H9 (cell line): ENCODE measurements around the gene ZNF81. TPM values are rescaled to one million over a fixed set of nuclear protein-coding genes. Genes with fewer than 3 reads are reported as not detected.
A peak's percentile ranks its signal among the peaks of the same experiment; 100 is the strongest.

Experiments
- DNase-seq: peaks from one replicate; pipeline ENCODE4 v3.0.0-alpha.2; 2017
- H2AFZ ChIP-seq: one replicate; pipeline ENCODE4 v1.6.1; 2013; ENCODE audit warnings: mild to moderate bottlenecking, low read length, control low read depth, moderate library complexity
- H2AK5ac ChIP-seq: 2 replicates; pipeline ENCODE4 v1.6.1; 2013; ENCODE audit warnings: low read length, control low read depth, mixed read lengths; ENCODE audit not compliant: insufficient read length
- H2BK120ac ChIP-seq: one replicate; pipeline ENCODE4 v1.6.1; 2013; ENCODE audit warnings: low read depth, mild to moderate bottlenecking, low read length, control low read depth, inconsistent platforms; ENCODE audit not compliant: poor library complexity, severe bottlenecking
- H2BK12ac ChIP-seq: 2 replicates; pipeline ENCODE4 v1.6.1; 2013; ENCODE audit warnings: low read length, control low read depth, mixed read lengths, low read depth; ENCODE audit not compliant: insufficient read length
- H2BK15ac ChIP-seq: 2 replicates; pipeline ENCODE4 v1.6.1; 2013; ENCODE audit warnings: low read depth, low read length, control low read depth
- H2BK20ac ChIP-seq: one replicate; pipeline ENCODE4 v1.6.1; 2013; ENCODE audit warnings: low read depth, mild to moderate bottlenecking, low read length, control low read depth, inconsistent platforms; ENCODE audit not compliant: poor library complexity, severe bottlenecking
- H2BK5ac ChIP-seq: 2 replicates; pipeline ENCODE4 v1.6.1; 2013; ENCODE audit warnings: low read length, control low read depth, mixed read lengths; ENCODE audit not compliant: insufficient read length
- H3K14ac ChIP-seq: 2 replicates; pipeline ENCODE4 v1.6.1; 2013; ENCODE audit warnings: low read length, control low read depth; ENCODE audit not compliant: insufficient read depth
- H3K18ac ChIP-seq: 2 replicates; pipeline ENCODE4 v1.6.1; 2013; ENCODE audit warnings: low read depth, mild to moderate bottlenecking, mixed read lengths, low read length, control low read depth; ENCODE audit not compliant: insufficient read length
- H3K23ac ChIP-seq: 2 replicates; pipeline ENCODE4 v1.6.1; 2013; ENCODE audit warnings: low read length, control low read depth, mixed read lengths, low read depth; ENCODE audit not compliant: insufficient read length
- H3K23me2 ChIP-seq: 2 replicates; pipeline ENCODE4 v1.6.1; 2013; ENCODE audit warnings: low read depth, mild to moderate bottlenecking, mixed read lengths, low read length, control low read depth; ENCODE audit not compliant: insufficient read length, poor library complexity, severe bottlenecking
- H3K27ac ChIP-seq: 2 replicates; pipeline ENCODE4 v1.5.1; 2013; ENCODE audit warnings: low read length, control low read depth, mixed read lengths, low read depth; ENCODE audit not compliant: insufficient read length
- H3K27me3 ChIP-seq: 2 replicates; pipeline ENCODE4 v1.6.1; 2013; ENCODE audit warnings: low read length, control low read depth, inconsistent platforms; ENCODE audit not compliant: insufficient read depth
- H3K4ac ChIP-seq: 2 replicates; pipeline ENCODE4 v1.6.1; 2013; ENCODE audit warnings: low read depth, mild to moderate bottlenecking, control low read depth, inconsistent platforms, low read length, moderate library complexity
- H3K4me1 ChIP-seq: 2 replicates; pipeline ENCODE4 v1.6.1; 2013; ENCODE audit warnings: low read length, control low read depth, inconsistent platforms; ENCODE audit not compliant: insufficient read depth
- H3K4me2 ChIP-seq: 2 replicates; pipeline ENCODE4 v1.6.1; 2013; ENCODE audit warnings: low read length, control low read depth, mixed read lengths; ENCODE audit not compliant: insufficient read length, insufficient read depth
- H3K56ac ChIP-seq: 2 replicates; pipeline ENCODE4 v1.6.1; 2013; ENCODE audit warnings: low read depth, mild to moderate bottlenecking, mixed read lengths, low read length, control low read depth; ENCODE audit not compliant: insufficient read length
- H3K79me1 ChIP-seq: 2 replicates; pipeline ENCODE4 v1.6.1; 2013; ENCODE audit warnings: low read depth, mild to moderate bottlenecking, moderate library complexity, low read length, control low read depth, inconsistent platforms; ENCODE audit not compliant: insufficient read depth, poor library complexity, severe bottlenecking
- H3K79me2 ChIP-seq: 2 replicates; pipeline ENCODE4 v1.6.1; 2013; ENCODE audit warnings: low read length, control low read depth, inconsistent platforms; ENCODE audit not compliant: insufficient read depth
- H3K9ac ChIP-seq: 2 replicates; pipeline ENCODE4 v1.6.1; 2013; ENCODE audit warnings: low read length, control low read depth, mixed read lengths; ENCODE audit not compliant: insufficient read length; ENCODE audit errors: extremely low read depth
- H3K9me3 ChIP-seq: one replicate; pipeline ENCODE4 v1.6.1; 2013; ENCODE audit warnings: low read depth, low read length, inconsistent platforms; ENCODE audit not compliant: control insufficient read depth
- H3T11ph ChIP-seq: one replicate; pipeline ENCODE4 v1.6.1; 2013; ENCODE audit warnings: mild to moderate bottlenecking, low read length, control low read depth, inconsistent platforms
- H4K20me1 ChIP-seq: one replicate; pipeline ENCODE4 v1.6.1; 2013; ENCODE audit not compliant: control insufficient read depth, insufficient read length, insufficient read depth
- H4K5ac ChIP-seq: 2 replicates; pipeline ENCODE4 v1.6.1; 2013; ENCODE audit warnings: low read depth, mild to moderate bottlenecking, mixed read lengths, low read length, control low read depth; ENCODE audit not compliant: insufficient read length
- H4K8ac ChIP-seq: replicated peaks from 2 replicates; pipeline ENCODE4 v1.6.1; 2013; ENCODE audit warnings: low read length, control low read depth, mixed read lengths, low read depth; ENCODE audit not compliant: insufficient read length
- H4K91ac ChIP-seq: 2 replicates; pipeline ENCODE4 v1.6.1; 2013; ENCODE audit warnings: low read depth, mild to moderate bottlenecking, moderate library complexity, mixed read lengths, low read length, control low read depth; ENCODE audit not compliant: insufficient read length
- H3K27ac Mint-ChIP-seq, 3 experiments: 2 replicates in 2 of 3; 3 replicates in 1 of 3; pipeline ENCODE4 v1.8.0; 2020 to 2021; ENCODE audit warnings: mixed read lengths in 3 of 3, mild to moderate bottlenecking in 1 of 3, moderate library complexity in 1 of 3
- H3K27me3 Mint-ChIP-seq: 2 replicates; pipeline ENCODE4 v1.8.0; 2021; ENCODE audit warnings: low read depth, mild to moderate bottlenecking, moderate library complexity, mixed read lengths
- H3K36me3 Mint-ChIP-seq, 3 experiments: 2 replicates in 2 of 3; 3 replicates in 1 of 3; pipeline ENCODE4 v1.8.0; 2020 to 2021; ENCODE audit warnings: low read depth in 3 of 3, mixed read lengths in 3 of 3; ENCODE audit not compliant: insufficient read depth in 1 of 3
- H3K4me1 Mint-ChIP-seq, 2 experiments: 2 replicates each; pipeline ENCODE4 v1.8.0; 2020; ENCODE audit warnings: mixed read lengths in 2 of 2
- H3K4me3 Mint-ChIP-seq, 2 experiments: 2 replicates in 1 of 2; 3 replicates in 1 of 2; pipeline ENCODE4 v1.8.0; 2020 to 2021; ENCODE audit warnings: mild to moderate bottlenecking in 2 of 2, mixed read lengths in 2 of 2, moderate library complexity in 1 of 2
- H3K9me3 Mint-ChIP-seq, 2 experiments: 2 replicates in 1 of 2; 3 replicates in 1 of 2; pipeline ENCODE4 v1.8.0; 2020; ENCODE audit warnings: mild to moderate bottlenecking in 2 of 2, mixed read lengths in 2 of 2, moderate library complexity in 1 of 2
- CTCF ChIP-seq: fragments of 200-600 bp; sonication (generic); conservative IDR thresholded peaks from 3 replicates; pipeline ENCODE4 v1.8.0; 2021; ENCODE audit warnings: antibody characterized with exemption, mild to moderate bottlenecking
- WGBS: extraction: QIAGEN DNeasy Blood & Tissue Kit; methylation state at CpG from one replicate; pipeline ENCODE4 v1.1.7; 2013; ENCODE audit warnings: missing lambda C conversion rate, low lambda C conversion rate, mixed read lengths; ENCODE audit not compliant: insufficient read length; ENCODE audit errors: extremely low coverage; 5-methylcytosine and 5-hydroxymethylcytosine counted together
- total RNA-seq: library from RNA; stranded (reverse); gene quantifications from 2 replicates; pipeline ENCODE4 v1.2.1, GENCODE V29; 2021

The ZNF81 gene
- total RNA-seq, 1 experiment from 2014 or later = 11.0 TPM

- peaks cover 67 to 72% of the 10 kb centered on the region in 2 experiments for H3K9me3 Mint-ChIP-seq
- Histone ChIP-seq H3K23me2 (no peaks in the 10 kb centered on the region), H2BK15ac (no peak overlapping the region), H4K91ac (no peak overlapping the region), H2BK5ac (no peak overlapping the region), H3K18ac (no peak overlapping the region), H2AK5ac (no peak overlapping the region), H3K9me3 (peaks cover 45% of the 10 kb centered on the region), H2AFZ (no peak overlapping the region), H2BK120ac (no peak overlapping the region), H3K4me2 (no peak overlapping the region), H3K79me2 (no peaks in the 10 kb centered on the region), H2BK12ac (no peak overlapping the region), H3K56ac (no peak overlapping the region), H2BK20ac (no peak overlapping the region), H3K4ac (no peak overlapping the region), H3K4me1 (peaks cover 5% of the 10 kb centered on the region; the same call in 1 of the 2 replicates), H3K27ac (no peak overlapping the region), H4K5ac (no peak overlapping the region), H3K23ac (no peak overlapping the region), H3K79me1 (no peaks in the 10 kb centered on the region), H4K8ac (no peak overlapping the region), H3K9ac (no peak overlapping the region), H3K14ac (no peak overlapping the region), H4K20me1 (no peaks in the 10 kb centered on the region), H3T11ph (no peak overlapping the region), H3K27me3 (no peaks in the 10 kb centered on the region)
- peak; percentile 52 for DNase-seq
- peaks cover 20 to 22% of the 10 kb centered on the region in 2 experiments for H3K4me1 Mint-ChIP-seq
- H3K27me3 Mint-ChIP-seq = no peaks in the 10 kb centered on the region
- TF ChIP-seq CTCF = peak; percentile 37; the same call in 2 of the 3 replicates
- WGBS = no CpG with 5 or more reads among the region's 1 CpG
- H3K4me3 Mint-ChIP-seq = no peak overlapping the region
- H3K27ac Mint-ChIP-seq = peak overlapping the region in 1 of 3 experiments; percentile 91; a peak in 2 of 7 replicates
- H3K36me3 Mint-ChIP-seq = peaks cover 8 to 32% (median 17%) of the 10 kb centered on the region in 3 experiments
These were observed 21.9 kb upstream of the ZNF81 start for GRCh38 chrX:47814851-47815250.
